Measurements from ENCODE around the gene ZFP62. TPM values are rescaled to one million over a fixed set of nuclear protein-coding genes. Genes with fewer than 3 reads are reported as not detected.
A peak's percentile ranks its signal among the peaks of the same experiment; 100 is the strongest.
"Not testable (repeated sequence)": the region's sequence is repeated elsewhere in the genome, so short reads cannot be mapped to it uniquely, and the experiment has no call there.

ZFP62 gene
- total RNA-seq (2014; rRNA removed; shearing (Covaris generic)) = 20.6 and 31.1 TPM in 2 replicates

GRCh38 chr5:180860887-180861822 is at the start of gene ZFP62:
Gene ZFP62 (minus strand): TSS chr5:180861276. CDS start chr5:180861219, 57 bp downstream.
- Histone ChIP-seq H3K4me3 (ENCODE audit: insufficient read depth, low read depth, low read length) (peak within 1 kb of the TSS; percentile 64), H3K36me3 (replicated peaks; ENCODE audit: control insufficient read depth, insufficient read depth, low read length) (peaks cover 3% of the 10 kb centered on the region), H3K27me3 (ENCODE audit: control insufficient read depth, insufficient read depth, low read length) (no peaks in the 10 kb centered on the region)
- DNase-seq = peak; percentile 94

- no peak overlapping the region for H3K4me3 ChIP-seq (ENCODE audit: insufficient read depth, low read depth, low read length)
- no peak for DNase-seq
- no peaks in the 10 kb centered on the region for H3K27me3 ChIP-seq (ENCODE audit: control insufficient read depth, insufficient read depth, low read length)
- H3K36me3 ChIP-seq (replicated peaks; ENCODE audit: control insufficient read depth, insufficient read depth, low read length) = no peaks in the 10 kb centered on the region
Observed at GRCh38 chr5:180910735-180911134, 49.7 kb upstream of the ZFP62 start.

GRCh38 chr5:180910182-180910581 is 49.1 kb upstream of the ZFP62 start:
- H3K27me3 ChIP-seq (ENCODE audit: control insufficient read depth, insufficient read depth, low read length) = no peaks in the 10 kb centered on the region
- H3K4me3 ChIP-seq (ENCODE audit: insufficient read depth, low read depth, low read length) = no peak overlapping the region
- no peaks in the 10 kb centered on the region for H3K36me3 ChIP-seq (replicated peaks; ENCODE audit: control insufficient read depth, insufficient read depth, low read length)
- DNase-seq = no peak

- no peak overlapping the region for H3K4me3 ChIP-seq (ENCODE audit: insufficient read depth, low read depth, low read length)
- no peak for DNase-seq
- no peaks in the 10 kb centered on the region for H3K27me3 ChIP-seq (ENCODE audit: control insufficient read depth, insufficient read depth, low read length)
- no peaks in the 10 kb centered on the region for H3K36me3 ChIP-seq (replicated peaks; ENCODE audit: control insufficient read depth, insufficient read depth, low read length)
Observed at GRCh38 chr5:180909782-180910181, 48.7 kb upstream of the ZFP62 start.

GRCh38 chr5:180908998-180909731 is 48.1 kb upstream of the ZFP62 start:
- no peaks in the 10 kb centered on the region for H3K27me3 ChIP-seq (ENCODE audit: control insufficient read depth, insufficient read depth, low read length)
- no peaks in the 10 kb centered on the region for H3K36me3 ChIP-seq (replicated peaks; ENCODE audit: control insufficient read depth, insufficient read depth, low read length)
- no peak for DNase-seq
- no peak overlapping the region for H3K4me3 ChIP-seq (ENCODE audit: insufficient read depth, low read depth, low read length)

GRCh38 chr5:180908400-180908799 is 47.3 kb upstream of the ZFP62 start:
- Histone ChIP-seq H3K4me3 (ENCODE audit: insufficient read depth, low read depth, low read length) (no peak overlapping the region), H3K27me3 (ENCODE audit: control insufficient read depth, insufficient read depth, low read length) (no peaks in the 10 kb centered on the region), H3K36me3 (replicated peaks; ENCODE audit: control insufficient read depth, insufficient read depth, low read length) (no peaks in the 10 kb centered on the region)
- no peak for DNase-seq

GRCh38 chr5:180901319-180902009 is 40.4 kb upstream of the ZFP62 start:
- no peak for DNase-seq
- no peak overlapping the region for H3K4me3 ChIP-seq (ENCODE audit: insufficient read depth, low read depth, low read length)
- H3K36me3 ChIP-seq (replicated peaks; ENCODE audit: control insufficient read depth, insufficient read depth, low read length) = no peaks in the 10 kb centered on the region
- H3K27me3 ChIP-seq (ENCODE audit: control insufficient read depth, insufficient read depth, low read length) = no peaks in the 10 kb centered on the region

GRCh38 chr5:180900178-180900577 is 39.1 kb upstream of the ZFP62 start:
- no peak for DNase-seq
- Histone ChIP-seq H3K36me3 (replicated peaks; ENCODE audit: control insufficient read depth, insufficient read depth, low read length) (no peaks in the 10 kb centered on the region), H3K27me3 (ENCODE audit: control insufficient read depth, insufficient read depth, low read length) (no peaks in the 10 kb centered on the region)

GRCh38 chr5:180898621-180899246 is 37.7 kb upstream of the ZFP62 start, which contains the start of gene BTNL8:
Gene BTNL8 (plus strand): TSS chr5:180899159. CDS start chr5:180899311, 152 bp downstream.
- no peaks in the 10 kb centered on the region for H3K27me3 ChIP-seq (ENCODE audit: control insufficient read depth, insufficient read depth, low read length)
- H3K36me3 ChIP-seq (replicated peaks; ENCODE audit: control insufficient read depth, insufficient read depth, low read length) = no peaks in the 10 kb centered on the region
- no peak for DNase-seq
- H3K4me3 ChIP-seq (ENCODE audit: insufficient read depth, low read depth, low read length) = no peak within 1 kb of the TSS

More at GRCh38 chr5:180900178-180900577, 39.1 kb upstream of the ZFP62 start:
- no peak overlapping the region for H3K4me3 ChIP-seq (ENCODE audit: insufficient read depth, low read depth, low read length)

- H3K4me3 ChIP-seq (ENCODE audit: insufficient read depth, low read depth, low read length); DNase-seq; H3K36me3 ChIP-seq (replicated peaks; ENCODE audit: control insufficient read depth, insufficient read depth, low read length); H3K27me3 ChIP-seq (ENCODE audit: control insufficient read depth, insufficient read depth, low read length): not testable (repeated sequence)
Observed at GRCh38 chr5:180895330-180895729, 34.3 kb upstream of the ZFP62 start.

- Histone ChIP-seq H3K27me3 (ENCODE audit: control insufficient read depth, insufficient read depth, low read length) (no peaks in the 10 kb centered on the region), H3K4me3 (ENCODE audit: insufficient read depth, low read depth, low read length) (no peak overlapping the region), H3K36me3 (replicated peaks; ENCODE audit: control insufficient read depth, insufficient read depth, low read length) (no peaks in the 10 kb centered on the region)
- DNase-seq = no peak
Observed at GRCh38 chr5:180889381-180889780, 28.3 kb upstream of the ZFP62 start.

GRCh38 chr5:180885845-180886529 is 24.9 kb upstream of the ZFP62 start:
- H3K4me3 ChIP-seq (ENCODE audit: insufficient read depth, low read depth, low read length); DNase-seq; H3K27me3 ChIP-seq (ENCODE audit: control insufficient read depth, insufficient read depth, low read length); H3K36me3 ChIP-seq (replicated peaks; ENCODE audit: control insufficient read depth, insufficient read depth, low read length): not testable (repeated sequence)

- Histone ChIP-seq H3K36me3 (replicated peaks; ENCODE audit: control insufficient read depth, insufficient read depth, low read length) (no peaks in the 10 kb centered on the region), H3K27me3 (ENCODE audit: control insufficient read depth, insufficient read depth, low read length) (no peaks in the 10 kb centered on the region)
- no peak for DNase-seq
Observed at GRCh38 chr5:180875860-180876426, 14.9 kb upstream of the ZFP62 start.

More at GRCh38 chr5:180875860-180876426, 14.9 kb upstream of the ZFP62 start:
- H3K4me3 ChIP-seq (ENCODE audit: insufficient read depth, low read depth, low read length) = no peak overlapping the region
